Left kidney (tissue), 8 donors: ENCODE data around the gene YPEL1. TPM values are rescaled to one million over a fixed set of nuclear protein-coding genes. Genes with fewer than 3 reads are reported as not detected.

Experiments
- DNase-seq: peaks from one replicate; pipeline ENCODE4 v3.0.0-alpha.2; 2013
- long read RNA-seq, 8 donors: transcript quantifications; one replicate each; lab custom pipeline, GENCODE V29; 2026
- polyA plus RNA-seq: library from polyadenylated mRNA; unstranded; fragments of 120-200 nt; gene quantifications from one replicate; pipeline ENCODE4 v1.2.1, GENCODE V29; 2013; ENCODE audit not compliant: insufficient read length

The YPEL1 gene
- polyA plus RNA-seq = 20.9 TPM
- long read RNA-seq, donor 1, full-length matches to known transcripts = 8 of 8 reads
- long read RNA-seq, donor 1, partial matches to known transcripts = 0 of 8 reads
- long read RNA-seq, donor 1, other reads (novel, unspliced or antisense) = 0 of 8 reads
- long read RNA-seq, donor 2, full-length matches to known transcripts = 7 of 7 reads
- long read RNA-seq, donor 2, partial matches to known transcripts = 0 of 7 reads
- long read RNA-seq, donor 2, other reads (novel, unspliced or antisense) = 0 of 7 reads
- long read RNA-seq, donor 3, full-length matches to known transcripts = 4 of 14 reads
- long read RNA-seq, donor 3, partial matches to known transcripts = 10 of 14 reads
- long read RNA-seq, donor 3, other reads (novel, unspliced or antisense) = 0 of 14 reads
- long read RNA-seq, donor 4 = 0 reads
- long read RNA-seq, donor 5, full-length matches to known transcripts = 6 of 12 reads
- long read RNA-seq, donor 5, partial matches to known transcripts = 6 of 12 reads
- long read RNA-seq, donor 5, other reads (novel, unspliced or antisense) = 0 of 12 reads
- long read RNA-seq, donor 6, full-length matches to known transcripts = 10 of 10 reads
- long read RNA-seq, donor 6, partial matches to known transcripts = 0 of 10 reads
- long read RNA-seq, donor 6, other reads (novel, unspliced or antisense) = 0 of 10 reads
- long read RNA-seq, donor 7, full-length matches to known transcripts = 5 of 5 reads
- long read RNA-seq, donor 7, partial matches to known transcripts = 0 of 5 reads
- long read RNA-seq, donor 7, other reads (novel, unspliced or antisense) = 0 of 5 reads
- long read RNA-seq, donor 8, full-length matches to known transcripts = 3 of 3 reads
- long read RNA-seq, donor 8, partial matches to known transcripts = 0 of 3 reads
- long read RNA-seq, donor 8, other reads (novel, unspliced or antisense) = 0 of 3 reads

- peak; percentile 96 for DNase-seq
Measured at GRCh38 chr22:21735200-21736083, at the start of gene YPEL1. Gene YPEL1 (minus strand): TSS chr22:21735794. CDS start chr22:21710744, 25,050 bp downstream.

- DNase-seq = no peak
Measured at GRCh38 chr22:21780259-21780658, 44.7 kb upstream of the YPEL1 start.

- no peak for DNase-seq
Measured at GRCh38 chr22:21779444-21779843, 43.9 kb upstream of the YPEL1 start.

- no peak for DNase-seq
Measured at GRCh38 chr22:21778705-21779363, 43.2 kb upstream of the YPEL1 start.

GRCh38 chr22:21771631-21771976, 36.0 kb upstream of the YPEL1 start:
- DNase-seq = no peak

GRCh38 chr22:21768435-21768834, 32.8 kb upstream of the YPEL1 start:
- DNase-seq = no peak

GRCh38 chr22:21766691-21767462, 31.3 kb upstream of the YPEL1 start:
- DNase-seq = no peak

GRCh38 chr22:21765909-21766529, 30.4 kb upstream of the YPEL1 start:
- DNase-seq = no peak

GRCh38 chr22:21764038-21764804, 28.6 kb upstream of the YPEL1 start:
- no peak for DNase-seq

GRCh38 chr22:21762712-21763581, 27.4 kb upstream of the YPEL1 start:
- no peak for DNase-seq

GRCh38 chr22:21761994-21762680, 26.5 kb upstream of the YPEL1 start:
- DNase-seq = no peak

- DNase-seq = no peak
Measured at GRCh38 chr22:21761086-21761485, 25.5 kb upstream of the YPEL1 start.

GRCh38 chr22:21760640-21761039, 25.0 kb upstream of the YPEL1 start:
- DNase-seq = no peak

GRCh38 chr22:21759646-21760376, 24.2 kb upstream of the YPEL1 start:
- no peak for DNase-seq

- no peak for DNase-seq
Measured at GRCh38 chr22:21759093-21759492, 23.5 kb upstream of the YPEL1 start.

GRCh38 chr22:21758091-21758864, 22.7 kb upstream of the YPEL1 start:
- DNase-seq = no peak
